GM12892 (cell line): Measurements from ENCODE around the gene CTSW.

Experiments used
- POLR2A ChIP-seq: IDR thresholded peaks from 2 replicates; pipeline ENCODE4 v1.6.1; 2011; ENCODE audit warnings: low read depth, low read length, control low read depth
- POLR2AphosphoS5 ChIP-seq: IDR thresholded peaks from 2 replicates; pipeline ENCODE4 v1.6.1; 2011; ENCODE audit warnings: low read depth, low read length, control low read depth

DNA sequence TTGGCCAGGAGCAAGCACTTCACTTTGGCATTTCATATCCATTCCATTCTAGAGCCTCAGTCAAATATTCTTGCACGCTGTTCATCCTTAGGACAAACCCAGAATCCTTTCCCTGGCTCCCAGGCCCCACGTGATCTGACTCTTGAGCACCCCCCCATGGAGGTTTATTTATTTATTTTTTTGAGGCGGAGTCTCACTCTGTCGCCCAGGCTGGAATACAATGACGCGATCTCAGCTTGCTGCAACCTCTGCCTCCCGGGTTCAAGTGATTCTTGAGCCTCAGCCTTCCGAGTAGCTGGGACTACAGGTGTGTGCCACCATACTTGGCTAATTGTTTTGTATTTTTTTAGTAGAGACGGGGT is 52.9 kb downstream of the CTSW start:
- TF ChIP-seq POLR2A: no peak
- no peak for TF ChIP-seq POLR2AphosphoS5
